GM04503 (cell line): Measurements from ENCODE around the gene POLR3E.
"Not testable (repeated sequence)": the region's sequence is repeated elsewhere in the genome, so short reads cannot be mapped to it uniquely, and the experiment has no call there.

Source experiments
- DNase-seq: peaks from one replicate; pipeline ENCODE4 v3.0.0-alpha.2; 2012; ENCODE audit warnings: low read depth

Gene POLR3E

GRCh38 chr16:22368200-22368826 lies 71.1 kb downstream of the POLR3E start:
- DNase-seq = not testable (repeated sequence)

GRCh38 chr16:22369221-22369811 lies 72.1 kb downstream of the POLR3E start:
- no peak for DNase-seq

DNA sequence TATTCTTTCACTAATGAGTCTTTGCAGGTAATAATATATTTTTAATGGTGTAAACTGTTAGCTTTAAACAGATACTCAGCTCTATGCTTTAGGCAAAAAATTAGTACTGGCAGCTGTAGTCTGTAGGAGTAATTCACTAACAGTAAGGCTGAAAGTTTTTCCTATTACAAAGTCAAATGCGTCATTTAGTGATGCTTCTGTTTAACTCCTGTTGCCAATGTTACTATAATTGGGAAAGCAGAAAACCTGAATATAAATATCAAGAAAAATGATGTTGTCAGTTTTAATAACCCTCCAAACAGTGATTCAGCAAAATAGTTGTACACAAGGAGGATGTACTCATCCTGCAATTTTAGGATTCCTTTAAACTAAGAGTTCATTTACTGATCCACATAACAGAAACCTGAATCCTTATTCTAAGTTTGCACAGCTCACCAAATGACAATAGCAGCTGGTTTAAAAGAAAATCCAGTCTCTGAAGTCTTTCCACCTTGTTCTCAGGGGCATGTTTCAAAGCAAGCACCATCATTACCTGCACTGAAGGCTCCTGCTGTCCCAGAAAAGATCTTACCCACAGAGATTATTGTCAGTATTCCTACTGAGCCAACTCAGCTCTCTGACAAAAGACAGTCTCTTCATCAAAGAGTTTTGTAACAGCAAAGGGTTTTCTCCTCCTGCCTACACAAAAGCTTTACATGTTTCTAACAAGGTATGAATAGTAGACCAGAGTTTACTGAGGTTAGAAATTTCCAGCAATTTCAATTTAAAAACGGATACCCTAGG lies 73.0 kb downstream of the POLR3E start:
- DNase-seq = peak; percentile 92

DNA sequence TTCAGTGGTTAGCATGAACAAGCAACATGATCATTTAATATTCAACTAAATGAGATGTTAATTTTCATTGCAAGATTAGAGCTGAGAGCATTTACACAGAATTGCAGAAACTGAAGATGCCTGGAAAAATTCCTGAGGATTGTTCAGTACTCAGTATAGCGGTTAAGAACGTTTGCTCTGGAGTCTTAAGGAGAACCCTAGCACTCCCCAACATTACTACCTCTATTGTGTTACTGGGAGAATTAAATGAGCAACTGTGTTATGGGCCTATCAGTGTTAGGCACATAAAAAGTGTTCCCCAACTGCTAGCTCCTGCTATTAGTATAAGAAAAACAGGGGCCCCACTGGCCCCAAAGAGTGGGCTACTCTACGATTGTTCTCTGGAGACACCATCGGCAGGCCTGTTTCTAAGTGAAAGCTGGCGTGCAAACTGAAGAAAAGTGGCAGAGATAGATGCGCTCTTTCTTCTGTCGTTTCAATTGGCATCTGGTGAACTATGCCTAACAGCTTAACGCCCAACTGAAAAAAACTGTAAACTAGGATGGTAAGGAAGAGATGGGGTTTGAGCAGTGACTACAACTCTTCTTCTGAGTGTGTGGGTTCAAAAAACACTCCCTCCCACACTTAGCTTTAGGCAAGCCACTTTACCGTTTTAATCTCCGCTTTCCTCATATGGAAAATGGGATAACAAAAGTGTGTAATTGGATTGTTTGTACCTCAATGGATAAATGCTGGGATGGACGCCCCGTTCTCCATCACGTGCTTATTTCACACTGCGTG lies 75.9 kb downstream of the POLR3E start:
- DNase-seq = no peak

- no peak for DNase-seq
Observed at GRCh38 chr16:22373662-22374310, 76.6 kb downstream of the POLR3E start.

- DNase-seq = peak; percentile 78
Observed at GRCh38 chr16:22374311-22375116, 77.3 kb downstream of the POLR3E start, which contains the start of gene CDR2. Gene CDR2, minus strand, starts transcription at chr16:22374619. Its CDS starts 310 bp downstream, at chr16:22374309.

DNA sequence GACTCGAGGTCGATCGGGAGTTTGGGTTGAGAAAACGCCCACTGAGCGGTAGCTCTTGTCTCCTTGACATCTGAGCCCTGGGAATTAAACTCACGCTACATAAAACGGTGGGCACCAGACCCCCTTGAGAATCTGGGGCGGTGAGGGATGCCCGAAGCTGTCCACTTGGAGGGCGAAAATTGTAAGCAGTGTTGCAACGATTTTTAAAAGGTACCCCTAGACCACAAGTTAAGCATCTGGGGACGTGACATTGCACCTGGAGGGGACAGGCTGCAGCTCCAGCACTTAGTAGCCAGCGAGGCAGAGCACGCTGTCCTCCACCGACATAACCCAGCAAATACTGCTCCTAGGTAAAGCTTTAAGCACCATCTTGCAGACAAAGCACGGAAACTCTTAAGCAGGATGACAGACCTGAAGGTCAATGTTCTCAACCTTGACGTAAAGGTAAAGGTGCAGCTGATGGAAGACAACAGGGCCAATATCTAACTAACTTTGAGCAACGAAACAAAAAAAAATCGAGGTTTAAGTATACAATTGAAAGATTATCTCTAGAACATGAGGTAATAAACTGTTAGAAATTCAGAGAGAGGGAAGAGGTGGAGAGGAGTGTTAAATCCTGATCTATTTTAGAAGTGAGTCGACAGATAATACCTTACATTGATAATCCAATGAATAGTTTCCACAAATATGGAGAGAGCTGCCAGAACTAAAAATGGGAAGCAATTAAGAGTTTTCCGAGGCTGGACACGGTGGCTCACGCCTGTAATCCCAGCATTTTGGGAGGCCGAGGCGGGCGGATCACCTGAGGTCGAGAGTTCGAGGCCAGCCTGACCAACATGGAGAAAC lies 78.1 kb downstream of the POLR3E start:
- DNase-seq = no peak

DNA sequence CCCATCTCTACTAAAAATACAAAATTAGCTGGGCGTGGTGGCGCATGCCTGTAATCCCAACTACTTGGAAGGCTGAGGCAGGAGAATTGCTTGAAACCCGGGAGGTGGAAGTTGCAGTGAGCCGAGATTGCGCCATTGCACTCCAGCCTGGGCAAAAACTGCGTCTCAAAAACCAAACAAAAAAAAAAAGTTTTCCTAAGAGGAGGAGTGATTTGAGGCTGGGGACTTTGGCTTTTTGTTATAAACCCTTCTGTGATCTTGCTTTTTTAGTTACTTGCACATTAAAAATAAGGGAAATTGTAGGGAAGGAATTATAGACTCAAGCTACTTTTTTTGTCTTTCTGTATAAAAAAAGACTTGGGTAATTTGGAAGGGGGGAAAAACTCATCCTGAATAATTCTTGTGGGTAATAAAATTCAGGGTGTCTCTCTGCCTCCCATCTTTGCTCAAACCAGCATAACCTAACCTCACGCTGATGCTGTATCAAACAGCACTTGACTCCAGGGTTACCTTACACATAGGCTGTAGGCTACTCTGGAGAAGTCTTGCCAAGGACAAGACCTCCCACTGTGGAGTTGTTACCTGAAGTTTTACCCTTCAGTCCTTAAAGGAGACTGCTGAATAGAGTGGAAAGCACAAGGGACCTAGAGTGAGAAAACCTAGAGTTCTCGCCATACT lies 78.9 kb downstream of the POLR3E start:
- DNase-seq = no peak

- DNase-seq = no peak
Observed at GRCh38 chr16:22379656-22380055, 82.4 kb downstream of the POLR3E start.

GRCh38 chr16:22380529-22380928 lies 83.3 kb downstream of the POLR3E start:
- DNase-seq = peak; percentile 65

DNA sequence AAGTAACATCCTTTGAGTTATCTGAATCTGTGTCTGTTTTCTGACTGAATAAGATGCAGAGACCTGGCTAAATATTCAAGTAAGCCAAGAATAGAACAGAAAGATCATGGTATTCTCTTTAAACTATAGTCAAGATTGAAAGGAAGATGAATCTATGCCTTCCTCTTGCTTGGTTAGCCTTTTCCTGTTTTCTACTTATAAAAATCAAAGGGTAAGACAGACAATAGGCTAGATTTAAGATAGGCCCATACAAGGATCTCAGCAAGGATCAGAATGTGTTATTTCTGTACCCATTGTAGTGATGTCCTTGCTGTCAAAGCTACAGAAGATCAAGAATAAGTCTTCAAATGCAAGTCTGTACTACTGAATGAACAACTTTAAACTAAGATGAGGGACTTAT lies 84.2 kb downstream of the POLR3E start:
- DNase-seq = no peak

DNA sequence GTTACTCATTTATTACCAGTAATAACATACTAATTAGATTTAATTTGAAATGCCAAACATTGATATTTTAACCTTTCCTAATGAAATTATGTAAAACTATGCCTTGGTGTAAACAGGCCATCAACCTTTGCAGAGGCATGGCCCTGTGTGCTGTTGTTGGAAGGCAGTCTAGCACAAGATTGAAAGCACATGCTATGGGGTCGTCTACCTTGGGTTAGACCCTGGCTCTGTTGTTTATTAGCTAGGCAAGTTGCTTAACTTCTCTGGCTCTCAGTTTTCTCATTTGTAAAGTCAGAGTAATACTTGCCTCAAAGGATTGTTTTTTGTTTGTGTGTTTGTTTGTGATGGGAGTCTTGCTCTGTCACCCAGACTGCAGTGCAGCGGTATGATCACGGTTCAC lies 86.6 kb downstream of the POLR3E start:
- no peak for DNase-seq
